SU-DHL-6 (cell line): ENCODE measurements around the gene SYCP2L.

Experiments
- CTCF ChIP-seq: fragments of 200-600 bp; sonication (generic); IDR thresholded peaks from one replicate; pipeline ENCODE4 v1.5.1; 2017; ENCODE audit warnings: antibody characterized with exemption, mild to moderate bottlenecking, low read length, moderate library complexity; ENCODE audit not compliant: insufficient read depth, poor library complexity, severe bottlenecking
- EZH2phosphoT487 ChIP-seq: fragments of 200-600 bp; sonication (generic), shearing (Covaris generic); conservative IDR thresholded peaks from 2 replicates; pipeline ENCODE4 v1.6.1; 2018; ENCODE audit warnings: mild to moderate bottlenecking, antibody characterized with exemption, low read length, moderate library complexity, mixed read lengths

DNA sequence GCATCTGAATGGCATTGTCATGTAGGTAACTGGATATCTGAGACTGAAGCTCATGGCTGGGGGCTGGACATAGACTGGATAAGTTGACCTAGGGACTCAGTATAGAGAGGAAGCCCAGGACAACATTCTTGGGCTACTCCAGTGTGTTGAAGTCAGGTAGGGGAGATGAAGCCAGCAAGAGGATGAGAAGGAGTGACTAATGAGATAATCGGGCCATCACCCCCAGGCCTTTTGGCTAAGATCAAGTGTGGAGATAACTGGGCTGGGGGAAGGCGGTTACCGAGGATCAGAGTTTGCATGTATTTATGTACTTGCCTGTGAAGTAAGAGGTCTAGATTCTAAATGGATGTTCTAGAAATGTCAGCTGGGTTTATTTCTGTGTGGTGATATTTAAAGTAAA lies 83.9 kb downstream of the SYCP2L start:
- no peak for TF ChIP-seq CTCF
- TF ChIP-seq EZH2phosphoT487, result no peak
